CD4-positive, alpha-beta T cell treated with Interleukin-6 at 100 ng/mL for 8 hours (primary cell): ENCODE measurements around the gene CDO1.

Experiments used
- DNase-seq: peaks from one replicate; pipeline ENCODE4 v3.0.0-alpha.2; 2020; ENCODE audit warnings: mixed read lengths, low spot score

CDO1 gene

DNA sequence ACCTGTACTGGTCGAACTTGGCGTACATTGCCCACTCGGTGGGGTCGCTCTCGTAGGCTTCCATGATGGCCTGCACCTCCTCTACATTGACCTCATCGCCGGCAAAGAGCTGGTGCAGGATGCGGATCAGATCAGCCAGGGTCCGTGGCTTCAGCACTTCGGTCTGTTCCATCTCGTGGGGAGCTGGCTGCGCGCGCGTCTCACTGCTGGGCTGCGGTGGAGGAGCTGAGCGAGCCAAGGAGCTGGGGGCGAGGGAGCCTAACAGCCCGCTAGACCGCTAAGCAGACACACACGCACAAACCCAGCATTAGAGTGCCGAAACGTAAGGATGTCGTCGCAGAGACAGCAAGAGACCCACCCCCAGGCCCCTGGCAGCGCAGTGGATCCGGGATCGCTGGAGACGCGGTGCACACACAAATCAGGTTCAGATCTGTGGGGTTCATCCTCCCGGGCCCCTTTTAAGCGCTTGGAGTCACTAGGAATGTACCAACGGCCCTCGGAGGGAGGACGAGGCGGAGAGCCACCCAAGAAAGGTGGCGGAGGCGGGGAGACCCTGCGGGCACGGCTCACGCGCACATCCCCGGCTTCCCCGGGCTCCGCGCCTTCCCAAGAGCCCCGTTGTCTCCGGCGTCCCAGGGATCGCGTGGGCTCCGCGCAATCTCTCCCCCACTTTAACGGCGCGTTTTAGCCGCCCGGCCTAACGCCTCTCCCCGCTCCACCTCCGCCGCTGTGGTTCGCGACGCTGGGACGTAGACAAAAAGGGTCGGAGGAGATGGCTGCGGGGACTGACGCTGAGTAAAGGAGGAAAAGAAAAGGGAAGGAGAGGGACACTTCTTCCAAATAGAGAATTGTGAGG lies at the start of gene CDO1:
Gene CDO1, minus strand, starts transcription at position 434 of the 856 bp plus-strand sequence. Its CDS starts 262 bp downstream, at position 172.
- no peak for DNase-seq

DNA sequence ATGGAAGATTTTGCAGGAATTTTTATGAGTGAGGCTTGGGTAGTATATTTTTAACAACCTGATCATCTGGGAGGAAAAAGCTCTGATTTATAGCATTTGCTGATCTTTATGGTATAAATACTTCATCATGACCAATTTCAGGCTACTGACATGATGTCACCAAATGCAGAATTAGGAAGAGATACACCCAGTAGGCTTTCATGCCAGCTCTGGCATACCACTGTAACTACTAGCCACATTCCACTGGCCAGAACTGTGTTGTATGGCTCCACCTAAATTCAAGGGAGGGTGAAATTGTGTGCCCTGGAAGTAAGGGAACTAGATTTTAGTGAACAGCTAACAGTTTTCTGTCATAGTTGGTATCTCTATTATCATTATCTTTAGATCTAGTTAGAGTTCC lies 42.9 kb upstream of the CDO1 start:
- no peak for DNase-seq

DNA sequence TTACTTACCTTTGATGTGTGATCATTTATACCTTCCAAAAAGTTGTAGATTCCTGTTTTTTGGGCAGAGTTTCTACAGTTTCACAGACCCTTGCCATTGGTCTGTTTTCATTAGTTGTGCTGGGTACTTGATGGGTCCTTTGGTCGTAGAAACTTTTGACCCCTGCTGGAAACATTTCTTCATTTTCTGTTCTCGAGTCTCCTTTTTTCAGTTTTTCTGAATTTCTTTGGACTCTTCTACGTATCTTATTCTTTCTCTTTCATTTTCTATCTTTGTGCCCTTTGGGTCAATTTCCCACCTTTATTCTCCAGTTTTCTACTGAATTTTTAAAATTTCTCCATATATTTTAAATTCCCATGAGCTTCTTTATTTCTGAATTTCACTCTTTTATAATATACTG lies 41.9 kb upstream of the CDO1 start:
- DNase-seq: no peak

DNA sequence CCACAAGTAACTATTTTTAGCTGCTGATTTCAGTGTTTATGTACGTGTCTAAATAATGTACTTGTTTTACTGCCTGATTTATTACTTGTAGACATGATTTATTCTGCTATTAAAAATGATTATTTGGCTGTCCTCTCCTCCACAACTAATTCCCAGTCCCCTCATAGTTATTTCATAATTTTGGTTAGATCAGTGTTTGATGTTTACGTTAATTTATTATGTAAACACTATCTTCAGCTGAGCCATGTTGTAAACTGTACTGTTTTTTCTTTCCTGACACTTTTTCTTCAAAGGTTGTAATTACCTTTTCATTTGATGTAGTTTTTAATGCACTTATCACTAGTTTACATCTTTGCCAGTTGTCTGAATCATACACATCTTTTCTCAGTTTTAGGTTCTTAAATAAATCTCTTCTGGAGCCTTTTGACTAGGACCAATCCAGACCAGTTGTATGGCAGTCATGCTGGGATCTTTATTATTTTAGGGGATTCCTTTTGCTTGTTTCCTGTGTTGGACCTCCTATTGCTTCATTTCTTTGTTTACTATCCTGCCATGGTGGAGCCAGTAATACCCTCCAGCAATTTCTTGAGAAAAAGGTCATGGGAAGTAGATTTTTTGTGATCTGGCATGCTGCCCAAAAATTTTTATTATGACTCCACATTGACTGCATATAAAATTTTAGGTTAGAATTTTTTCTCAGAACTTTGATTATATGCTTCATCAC lies 41.3 kb upstream of the CDO1 start:
- DNase-seq: no peak

- no peak for DNase-seq
Observed at GRCh38 chr5:115857057-115857479, 40.6 kb upstream of the CDO1 start.

DNA sequence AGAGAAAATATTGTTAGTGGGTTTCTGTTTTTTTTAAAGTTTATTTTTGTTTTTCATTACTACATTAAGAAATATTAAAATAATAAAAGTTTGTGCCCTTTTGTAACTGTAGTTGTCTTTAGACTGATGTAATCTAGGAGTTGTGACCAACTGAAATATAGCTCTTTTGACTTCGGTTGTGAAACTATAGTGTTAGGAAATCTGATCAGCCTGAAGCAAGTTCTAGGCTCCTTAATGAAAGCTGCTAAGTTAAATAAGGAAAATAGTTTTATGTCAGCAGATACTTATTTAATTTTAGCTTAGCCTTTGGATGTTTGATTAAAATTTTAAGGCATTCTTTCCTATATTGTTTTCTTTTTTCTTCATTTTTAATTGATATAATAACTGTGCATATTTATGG lies 39.5 kb upstream of the CDO1 start:
- no peak for DNase-seq

DNA sequence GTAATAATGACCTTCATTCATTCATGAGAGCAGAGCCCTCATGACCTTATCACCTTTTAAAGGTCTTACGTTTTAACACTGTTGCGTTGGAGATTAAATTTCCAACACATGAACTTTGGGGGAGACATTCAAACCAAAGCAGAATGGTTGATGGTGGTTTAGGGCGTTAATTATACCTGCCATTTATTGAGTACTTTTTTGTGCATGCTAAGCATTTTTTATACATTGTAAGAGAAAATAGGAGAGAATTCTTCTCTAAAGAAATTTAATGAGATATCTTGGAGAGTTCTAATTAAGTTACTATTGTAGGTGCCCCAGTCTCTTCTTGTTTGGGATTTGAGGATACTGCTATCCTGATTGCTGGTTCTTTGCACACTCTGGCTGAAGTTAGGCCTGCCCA lies 37.7 kb upstream of the CDO1 start:
- no peak for DNase-seq

DNA sequence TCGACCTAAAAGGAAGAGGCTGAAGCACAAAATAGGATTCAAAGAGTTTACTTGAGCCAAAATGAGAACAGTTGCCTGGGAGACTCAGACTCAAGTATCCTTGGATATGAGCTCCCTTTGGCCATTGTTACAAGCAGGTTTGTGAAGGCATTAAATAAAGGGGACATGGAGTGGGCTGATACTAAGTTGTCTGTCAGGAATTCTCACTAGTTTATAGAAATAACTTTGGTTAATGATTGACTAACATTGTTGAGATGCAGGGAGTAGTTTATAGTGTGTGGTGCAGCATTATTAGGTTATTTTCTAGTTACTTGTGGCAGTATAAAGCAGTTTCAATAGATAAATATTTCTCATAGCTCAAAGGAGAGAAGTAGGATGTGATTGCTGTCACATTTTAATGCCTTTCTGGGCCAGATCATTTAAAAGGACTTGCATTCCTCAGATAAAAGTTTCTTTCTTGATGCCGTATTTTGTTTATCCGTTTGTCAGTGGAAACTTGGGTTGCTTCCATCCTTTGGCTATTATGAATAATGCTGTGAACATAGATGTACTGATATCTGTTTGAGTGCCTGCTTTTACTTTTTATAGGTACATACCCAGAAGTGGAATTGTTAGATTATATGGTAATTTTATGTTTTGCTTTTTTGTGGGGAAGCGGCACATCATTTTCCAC lies 34.4 kb upstream of the CDO1 start:
- no peak for DNase-seq

- DNase-seq: no peak
Observed at GRCh38 chr5:115849258-115849798, 32.9 kb upstream of the CDO1 start.

GRCh38 chr5:115847290-115847689 lies 30.8 kb upstream of the CDO1 start:
- no peak for DNase-seq

DNA sequence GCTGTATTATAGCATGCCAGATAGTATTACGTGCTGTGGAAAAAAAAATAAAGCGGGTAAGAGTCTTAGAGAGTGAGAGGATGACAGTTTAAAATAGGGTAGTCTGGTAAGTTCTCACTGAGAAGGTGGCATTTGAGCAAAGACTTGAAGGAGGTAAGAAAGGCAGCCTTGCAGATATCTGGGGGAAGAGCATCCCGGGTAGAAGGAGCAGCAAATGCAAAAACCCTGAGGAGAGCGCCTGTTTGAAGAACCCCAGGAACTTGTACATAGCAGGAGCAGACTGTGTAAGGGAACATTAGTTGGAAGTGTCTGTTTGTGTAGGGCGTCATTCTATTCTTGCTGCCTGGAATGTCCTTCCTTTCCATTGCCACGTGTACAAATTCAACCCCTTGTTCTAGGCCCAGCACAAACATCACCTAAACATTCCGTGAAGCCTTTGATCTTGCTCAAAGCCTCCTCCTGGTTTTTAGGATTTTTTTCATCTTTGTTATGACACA lies 27.9 kb upstream of the CDO1 start:
- DNase-seq: no peak

DNA sequence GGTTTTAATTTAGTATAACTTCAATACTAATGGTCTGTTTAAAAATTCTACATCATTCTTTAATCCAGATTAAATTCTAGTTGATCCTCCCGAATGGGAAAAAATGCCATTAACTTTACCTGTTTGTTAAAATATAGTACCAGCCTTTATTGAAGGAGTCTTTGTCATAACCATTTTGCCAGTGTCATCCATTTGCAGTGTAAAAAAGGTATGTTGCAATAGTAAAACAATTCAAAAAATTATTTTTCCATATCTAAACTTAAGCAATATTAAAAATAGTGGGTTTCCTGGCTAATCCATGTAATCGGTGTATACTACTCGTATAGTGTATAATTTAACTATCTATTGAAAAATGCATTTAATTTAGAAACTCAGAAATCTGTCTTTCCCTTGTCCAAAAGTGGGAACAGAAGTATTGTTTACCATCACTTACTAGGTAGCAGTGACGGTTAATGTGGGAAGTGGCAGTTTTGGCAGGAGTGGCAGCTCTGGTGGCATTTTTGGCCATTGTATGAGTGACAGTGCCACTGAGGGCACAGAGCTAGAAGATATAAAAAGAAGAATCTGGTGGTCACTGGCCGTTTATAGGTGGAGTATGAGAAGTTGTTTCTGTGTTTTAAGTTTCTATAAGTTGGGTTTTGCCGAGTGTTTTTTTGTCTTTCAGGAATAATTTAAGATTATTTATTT lies 27.1 kb upstream of the CDO1 start:
- DNase-seq: no peak

DNA sequence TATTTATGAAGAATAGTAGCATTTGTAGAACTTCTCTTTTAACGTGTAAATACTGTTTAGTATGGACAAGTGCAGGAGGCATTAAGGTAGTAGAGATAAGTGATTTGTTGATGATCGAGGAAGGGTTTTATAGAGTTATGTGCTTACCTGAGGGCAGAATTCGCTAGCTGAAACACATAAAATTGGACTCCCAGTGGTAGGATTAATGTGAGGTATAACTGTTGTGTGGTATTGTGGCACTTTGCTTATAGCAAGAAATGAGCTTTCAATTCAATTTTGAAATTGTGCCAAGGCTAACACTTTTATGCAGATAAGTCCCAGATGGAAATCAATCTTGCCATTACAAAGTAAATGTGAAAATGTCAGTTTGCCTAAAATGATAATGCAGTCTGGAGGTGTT lies 26.5 kb upstream of the CDO1 start:
- DNase-seq: no peak

GRCh38 chr5:115842089-115842935 lies 25.9 kb upstream of the CDO1 start:
- DNase-seq: no peak

GRCh38 chr5:115841382-115842088 lies 25.1 kb upstream of the CDO1 start, which contains the start of the genes AP3S1 and ATG12:
Gene AP3S1, plus strand, starts transcription at chr5:115841935. Its CDS starts 103 bp downstream, at chr5:115842038.
Gene ATG12, minus strand, starts transcription at chr5:115841565. Its CDS starts 13 bp downstream, at chr5:115841552.
- DNase-seq: peak; percentile 85

DNA sequence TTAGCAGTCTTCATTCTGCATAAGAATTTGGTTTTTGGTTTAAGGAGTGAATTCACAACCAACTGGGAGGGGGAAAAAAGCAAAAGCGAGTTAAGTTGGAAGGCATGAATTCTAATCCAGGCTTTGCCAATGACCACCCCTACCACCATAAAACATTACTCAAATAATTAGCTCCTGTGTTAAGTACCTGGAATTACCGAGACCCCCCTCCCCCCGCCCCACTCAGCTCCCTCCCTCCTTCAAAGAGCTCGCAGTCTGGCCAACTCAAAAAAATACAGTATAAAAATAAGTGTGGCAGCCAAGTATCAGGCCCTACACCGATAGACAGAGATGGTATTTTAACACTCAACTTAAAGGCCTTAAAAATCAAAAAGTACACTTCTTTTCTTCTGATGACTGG lies 24.4 kb upstream of the CDO1 start:
- no peak for DNase-seq

DNA sequence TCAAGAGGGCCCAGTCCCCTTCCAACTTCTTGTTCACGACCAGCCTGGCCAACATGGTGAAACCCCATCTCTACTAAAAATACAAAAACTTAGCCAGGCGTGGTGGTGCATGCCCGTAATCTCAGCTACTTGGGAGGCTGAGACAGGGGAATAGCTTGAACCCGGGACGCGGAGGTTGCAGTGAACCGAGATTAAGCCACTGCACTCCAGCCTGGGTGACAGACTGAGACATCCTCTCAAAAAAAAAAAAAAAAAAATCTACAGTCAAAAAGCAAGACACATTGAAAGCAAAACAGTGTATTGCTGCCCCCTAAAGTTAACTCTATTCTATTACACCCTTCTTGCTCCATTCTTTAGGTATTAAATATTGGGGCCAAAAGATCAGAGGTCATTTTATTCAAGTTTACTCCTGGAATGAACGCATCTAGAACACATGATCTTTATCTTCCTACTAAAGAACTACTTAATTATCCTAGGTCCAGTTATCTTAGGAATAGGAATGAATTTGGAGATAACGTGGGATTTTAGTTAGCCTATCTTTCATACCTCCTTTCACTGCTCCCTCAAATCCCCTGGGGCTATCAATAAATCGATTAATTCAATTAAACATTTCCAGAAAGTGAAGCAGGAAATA lies 22.5 kb upstream of the CDO1 start:
- DNase-seq: peak; percentile 63

GRCh38 chr5:115835481-115835880 lies 19.0 kb upstream of the CDO1 start:
- DNase-seq: no peak

DNA sequence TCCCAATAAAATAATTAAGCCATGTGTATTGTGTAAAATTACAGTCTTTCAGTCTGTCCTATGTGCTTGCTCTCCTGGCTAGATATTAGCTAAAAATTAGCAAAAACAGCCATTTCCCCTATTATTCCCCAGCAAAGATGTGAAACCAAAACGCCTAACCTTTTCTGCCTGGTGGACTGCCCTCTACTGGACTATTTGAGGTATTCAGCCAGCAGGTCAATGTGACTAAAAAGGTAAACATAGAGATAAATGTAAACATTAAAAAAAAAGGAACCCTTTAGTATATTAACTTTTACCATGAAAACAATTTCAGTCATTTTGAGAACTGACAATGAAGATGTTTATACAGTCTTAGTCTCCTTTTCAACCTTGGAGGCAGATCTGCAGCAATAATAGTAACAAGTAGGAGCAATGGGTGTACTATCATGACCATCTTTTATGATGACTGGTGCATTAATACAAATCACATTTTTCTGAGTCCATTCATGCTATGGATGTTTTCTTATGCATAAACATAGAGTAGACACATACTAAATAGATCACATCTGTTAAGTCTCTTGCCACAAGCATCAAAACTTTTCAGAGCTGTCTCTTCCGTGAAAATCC lies 14.8 kb upstream of the CDO1 start:
- peak; percentile 31 for DNase-seq
